ENCODE measurements around the gene DNAJC1.

The DNAJC1 gene

GRCh38 chr10:21814866-21815265 is 188.7 kb downstream of the DNAJC1 start:
- TF ChIP-seq EZH2 (IDR thresholded peaks at IDR 0.05) (no peak), POLR2AphosphoS5 (IDR thresholded peaks at IDR 0.05; ENCODE audit: borderline replicate concordance, low read depth, low read length) (no peak), FOXP2 (optimal IDR thresholded peaks at IDR 0.05; ENCODE audit: control extremely low read depth, extremely low read length, insufficient read depth) (no peak)
- H3K36me3 ChIP-seq (ENCODE audit: insufficient read depth, low read length) = no peaks in the 10 kb centered on the region
- no peak overlapping the region for H3K27ac ChIP-seq
- no peak overlapping the region for H3K4me3 ChIP-seq
- no peak for DNase-seq (ENCODE audit: low read depth, low spot score)
- no peak overlapping the region for H3K9ac ChIP-seq (ENCODE audit: insufficient read length)
- no peaks in the 10 kb centered on the region for H3K9me3 ChIP-seq (ENCODE audit: low read depth, low read length)

GRCh38 chr10:21813946-21814345 is 189.6 kb downstream of the DNAJC1 start:
- TF ChIP-seq POLR2AphosphoS5 (IDR thresholded peaks at IDR 0.05; ENCODE audit: borderline replicate concordance, low read depth, low read length) (no peak), EZH2 (IDR thresholded peaks at IDR 0.05) (no peak), FOXP2 (optimal IDR thresholded peaks at IDR 0.05; ENCODE audit: control extremely low read depth, extremely low read length, insufficient read depth) (no peak)
- no peak for DNase-seq (ENCODE audit: low read depth, low spot score)
- H3K9me3 ChIP-seq (ENCODE audit: low read depth, low read length) = no peaks in the 10 kb centered on the region

GRCh38 chr10:21811245-21811585 is 192.3 kb downstream of the DNAJC1 start:
- no peak for DNase-seq (ENCODE audit: low read depth, low spot score)
- no peak overlapping the region for H3K4me3 ChIP-seq
- no peaks in the 10 kb centered on the region for H3K9me3 ChIP-seq (ENCODE audit: low read depth, low read length)
- TF ChIP-seq EZH2 (IDR thresholded peaks at IDR 0.05) = no peak
- no peak for TF ChIP-seq FOXP2 (optimal IDR thresholded peaks at IDR 0.05; ENCODE audit: control extremely low read depth, extremely low read length, insufficient read depth)
- no peak for TF ChIP-seq POLR2AphosphoS5 (IDR thresholded peaks at IDR 0.05; ENCODE audit: borderline replicate concordance, low read depth, low read length)
- no peak overlapping the region for H3K9ac ChIP-seq (ENCODE audit: insufficient read length)
- H3K27ac ChIP-seq = no peak overlapping the region
- no peaks in the 10 kb centered on the region for H3K36me3 ChIP-seq (ENCODE audit: insufficient read depth, low read length)

More at GRCh38 chr10:21813946-21814345, 189.6 kb downstream of the DNAJC1 start:
- Histone ChIP-seq H3K9ac (ENCODE audit: insufficient read length) (no peak overlapping the region), H3K36me3 (ENCODE audit: insufficient read depth, low read length) (no peaks in the 10 kb centered on the region), H3K27ac (no peak overlapping the region), H3K4me3 (no peak overlapping the region)

- Histone ChIP-seq H3K4me3 (no peak overlapping the region), H3K9ac (ENCODE audit: insufficient read length) (no peak overlapping the region), H3K27ac (no peak overlapping the region), H3K9me3 (ENCODE audit: low read depth, low read length) (no peaks in the 10 kb centered on the region), H3K36me3 (ENCODE audit: insufficient read depth, low read length) (no peaks in the 10 kb centered on the region)
- no peak for TF ChIP-seq FOXP2 (optimal IDR thresholded peaks at IDR 0.05; ENCODE audit: control extremely low read depth, extremely low read length, insufficient read depth)
- DNase-seq (ENCODE audit: low read depth, low spot score) = no peak
Observed at GRCh38 chr10:21810582-21811244, 192.8 kb downstream of the DNAJC1 start.

GRCh38 chr10:21808550-21808949 is 195.0 kb downstream of the DNAJC1 start:
- no peak overlapping the region for H3K27ac ChIP-seq
- TF ChIP-seq EZH2 (IDR thresholded peaks at IDR 0.05) = no peak
- TF ChIP-seq POLR2AphosphoS5 (IDR thresholded peaks at IDR 0.05; ENCODE audit: borderline replicate concordance, low read depth, low read length) = no peak
- TF ChIP-seq FOXP2 (optimal IDR thresholded peaks at IDR 0.05; ENCODE audit: control extremely low read depth, extremely low read length, insufficient read depth) = no peak

GRCh38 chr10:21807180-21807579 is 196.3 kb downstream of the DNAJC1 start:
- Histone ChIP-seq H3K9ac (ENCODE audit: insufficient read length) (no peak overlapping the region), H3K27ac (peak overlapping the region; percentile 68; the same call in 1 of the 2 replicates), H3K36me3 (ENCODE audit: insufficient read depth, low read length) (no peaks in the 10 kb centered on the region), H3K9me3 (ENCODE audit: low read depth, low read length) (no peaks in the 10 kb centered on the region), H3K4me3 (peak overlapping the region; percentile 47)
- TF ChIP-seq EZH2 (IDR thresholded peaks at IDR 0.05) (no peak), POLR2AphosphoS5 (IDR thresholded peaks at IDR 0.05; ENCODE audit: borderline replicate concordance, low read depth, low read length) (no peak), FOXP2 (optimal IDR thresholded peaks at IDR 0.05; ENCODE audit: control extremely low read depth, extremely low read length, insufficient read depth) (no peak)
- no peak for DNase-seq (ENCODE audit: low read depth, low spot score)

More at GRCh38 chr10:21808550-21808949, 195.0 kb downstream of the DNAJC1 start:
- H3K4me3 ChIP-seq = no peak overlapping the region
- no peak for DNase-seq (ENCODE audit: low read depth, low spot score)
- H3K9me3 ChIP-seq (ENCODE audit: low read depth, low read length) = no peaks in the 10 kb centered on the region
- H3K36me3 ChIP-seq (ENCODE audit: insufficient read depth, low read length) = no peaks in the 10 kb centered on the region
- H3K9ac ChIP-seq (ENCODE audit: insufficient read length) = no peak overlapping the region

- Histone ChIP-seq H3K4me3 (no peak overlapping the region), H3K36me3 (ENCODE audit: insufficient read depth, low read length) (no peaks in the 10 kb centered on the region), H3K9ac (ENCODE audit: insufficient read length) (no peak overlapping the region), H3K9me3 (ENCODE audit: low read depth, low read length) (no peaks in the 10 kb centered on the region), H3K27ac (no peak overlapping the region)
- DNase-seq (ENCODE audit: low read depth, low spot score) = no peak
- TF ChIP-seq POLR2AphosphoS5 (IDR thresholded peaks at IDR 0.05; ENCODE audit: borderline replicate concordance, low read depth, low read length) (no peak), EZH2 (IDR thresholded peaks at IDR 0.05) (no peak), FOXP2 (optimal IDR thresholded peaks at IDR 0.05; ENCODE audit: control extremely low read depth, extremely low read length, insufficient read depth) (no peak)
Observed at GRCh38 chr10:21803374-21803773, 200.2 kb downstream of the DNAJC1 start.

DNA sequence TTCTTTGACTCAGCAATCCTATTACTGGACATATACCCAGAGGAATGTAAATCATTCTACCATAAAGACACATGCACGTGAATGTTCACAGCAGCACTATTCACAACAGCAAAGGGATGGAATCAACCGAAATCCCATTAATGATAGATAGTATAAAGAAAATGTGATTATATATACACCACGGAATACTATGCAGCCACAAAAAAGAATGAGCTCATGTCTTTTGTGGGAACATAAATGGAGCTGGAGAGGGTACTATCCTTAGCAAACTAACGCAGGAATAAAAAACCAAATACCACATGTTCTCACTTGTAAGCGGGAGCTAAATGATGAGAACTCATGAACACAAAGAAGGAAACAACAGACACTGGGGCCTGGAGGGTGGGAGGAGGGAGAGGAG is 201.9 kb downstream of the DNAJC1 start:
- no peak overlapping the region for H3K4me3 ChIP-seq
- H3K27ac ChIP-seq = no peak overlapping the region
- TF ChIP-seq FOXP2 (optimal IDR thresholded peaks at IDR 0.05; ENCODE audit: control extremely low read depth, extremely low read length, insufficient read depth) (no peak), EZH2 (IDR thresholded peaks at IDR 0.05) (no peak), POLR2AphosphoS5 (IDR thresholded peaks at IDR 0.05; ENCODE audit: borderline replicate concordance, low read depth, low read length) (no peak)
- no peaks in the 10 kb centered on the region for H3K36me3 ChIP-seq (ENCODE audit: insufficient read depth, low read length)
- no peak for DNase-seq (ENCODE audit: low read depth, low spot score)
- no peak overlapping the region for H3K9ac ChIP-seq (ENCODE audit: insufficient read length)
- H3K9me3 ChIP-seq (ENCODE audit: low read depth, low read length) = no peaks in the 10 kb centered on the region
